ENCODE results near the gene PDXK. TPM values are rescaled to one million over a fixed set of nuclear protein-coding genes. Genes with fewer than 3 reads are reported as not detected.

The PDXK gene
- total and polyA plus RNA-seq, 10 of the 15 experiments (the other 5 are each of a cell fraction or from before 2014, with no cell fraction given), result 3.7 to 141 (median 60.0) TPM

- no peak for DNase-seq (ENCODE audit: low read depth, low spot score)
- peaks cover under 1% of the 10 kb centered on the region for H3K79me2 ChIP-seq (ENCODE audit: control insufficient read depth, insufficient read depth, low read length)
- no peak overlapping the region for H3K4me3 ChIP-seq
- RAD21 ChIA-PET (ENCODE audit: unreplicated experiment), result no interaction called here
- POLR2A ChIA-PET, result no interaction called here
- no peak overlapping the region for H3K27ac ChIP-seq (ENCODE audit: control insufficient read depth, insufficient read depth)
- BruUV-seq (replicated peaks), result no TSS peak
- intact Hi-C loops (cut with micrococcal nuclease; ENCODE audit: unreplicated experiment), result no loop called here
- no peak overlapping the region for H3K4me2 ChIP-seq (ENCODE audit: control insufficient read depth, insufficient read depth)
- in situ Hi-C loops (cut with MboI), result no loop called here
- 82% methylated on average over 19 of the region's 21 CpGs for WGBS (ENCODE audit: insufficient coverage, insufficient replicate concordance, low lambda C conversion rate, missing lambda C conversion rate)
- SMC1A ChIA-PET (ENCODE audit: uncharacterized antibody, unreplicated experiment), result no interaction called here
- peaks cover 2 to 5% of the 10 kb centered on the region in 2 experiments; a peak in 2 of 4 replicates for H3K36me3 ChIP-seq (ENCODE audit: control insufficient read depth in 2 of 2, insufficient read depth in 2 of 2, low read length in 1 of 2)
- peaks cover under 1% of the 10 kb centered on the region for H3K4me1 ChIP-seq (ENCODE audit: control insufficient read depth, insufficient read depth, low read length)
- no peaks in the 10 kb centered on the region for H3K27me3 ChIP-seq (replicated peaks in 1 of 2; ENCODE audit: control insufficient read depth in 2 of 2, insufficient read depth in 2 of 2, low read length in 1 of 2)
- FAIRE-seq, result no peak
- CTCF ChIA-PET, result interaction anchor here (1.1 kb wide), 1 partner anchor 12 kb away, joined by 6 read pairs; no protein-coding TSS in a partner anchor
- ATAC-seq, result no peak
- no peak overlapping the region for H3K9ac ChIP-seq (ENCODE audit: control insufficient read depth, insufficient read depth, low read length)
- H3K9me3 ChIP-seq (replicated peaks; ENCODE audit: control insufficient read depth, insufficient read depth, low read length), result peaks cover 2% of the 10 kb centered on the region; the same call in 1 of the 3 replicates
- no peaks in the 10 kb centered on the region for H4K20me1 ChIP-seq (ENCODE audit: control insufficient read depth, insufficient read depth)
- no peak overlapping the region for H2AFZ ChIP-seq (ENCODE audit: control insufficient read depth, low read depth, low read length)
- TF ChIP-seq IRF5 (IDR thresholded peaks at IDR 0.05; ENCODE audit: borderline replicate concordance) (no peak), POLR2A (IDR thresholded peaks at IDR 0.05; ENCODE audit: low read depth, low read length) (peak; percentile 27; the same call in 1 of the 2 replicates), PKNOX1 (IDR thresholded peaks at IDR 0.05) (peak; percentile 22; the same call in 1 of the 2 replicates)
These were observed 51.2 kb downstream of the PDXK start for GRCh38 chr21:43770066-43770655.

Measured in GM12878 (cell line).